ENCODE data around the gene ATP6AP1. TPM values are rescaled to one million over a fixed set of nuclear protein-coding genes. Genes with fewer than 3 reads are reported as not detected.
A peak's percentile ranks its signal among the peaks of the same experiment; 100 is the strongest.

The ATP6AP1 gene
- total RNA-seq, 2 donors from 2014 or later = 49.8 to 51.4 TPM

DNA sequence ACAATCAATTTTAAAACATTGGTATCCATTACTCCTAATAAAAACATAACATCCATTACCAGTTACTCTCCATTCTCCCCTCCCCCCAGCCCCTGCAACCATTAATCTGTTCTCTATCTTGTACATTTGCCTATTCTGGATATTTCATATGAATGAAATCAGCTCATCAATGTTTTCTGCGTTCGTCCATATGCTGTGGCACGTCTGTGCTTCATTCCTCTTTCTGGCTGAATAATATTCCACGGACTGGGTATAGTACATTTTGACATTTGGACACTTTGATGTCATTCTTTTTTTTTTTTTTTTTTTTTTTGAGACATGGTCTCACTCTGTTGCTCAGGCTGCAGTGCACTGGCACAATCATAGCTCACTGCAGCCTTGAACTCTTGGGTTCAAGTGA is 24.6 kb upstream of the ATP6AP1 start:
- Histone ChIP-seq H3K4me1 (peaks cover 20% of the 10 kb centered on the region), H3K36me3 (replicated peaks in 1 of 2; ENCODE audit: insufficient read depth in 1 of 2, low read depth in 2 of 2) (no peaks in the 10 kb centered on the region), H3K27ac (no peak overlapping the region), H3K27me3 (no peaks in the 10 kb centered on the region), H3K4me3 (no peak overlapping the region), H3K9me3 (no peaks in the 10 kb centered on the region)
- DNase-seq = no peak
- no peak for TF ChIP-seq POLR2A (IDR thresholded peaks at IDR 0.05)
- no peak for TF ChIP-seq CTCF (IDR thresholded peaks at IDR 0.05)
- no peak for ATAC-seq
- 78 to 87% methylated on average over 4 of the region's 4 CpGs for WGBS, 2 donors
- intact Hi-C loops (cut with DNase I) = no loop called here

GRCh38 chrX:154404625-154405192 is 23.8 kb upstream of the ATP6AP1 start:
- TF ChIP-seq POLR2A (IDR thresholded peaks at IDR 0.05) (no peak), CTCF (IDR thresholded peaks at IDR 0.05) (no peak)
- H3K4me3 ChIP-seq = no peak overlapping the region
- H3K9me3 ChIP-seq = no peaks in the 10 kb centered on the region
- H3K4me1 ChIP-seq = peaks cover 19% of the 10 kb centered on the region
- no peaks in the 10 kb centered on the region for H3K36me3 ChIP-seq (replicated peaks in 1 of 2; ENCODE audit: insufficient read depth in 1 of 2, low read depth in 2 of 2)
- intact Hi-C loops (cut with DNase I) = no loop called here
- no peaks in the 10 kb centered on the region for H3K27me3 ChIP-seq
- DNase-seq = no peak
- 83 to 90% methylated on average over 3 to 12 of the region's 16 CpGs for WGBS, 2 donors
- H3K27ac ChIP-seq = no peak overlapping the region
- ATAC-seq = no peak

DNA sequence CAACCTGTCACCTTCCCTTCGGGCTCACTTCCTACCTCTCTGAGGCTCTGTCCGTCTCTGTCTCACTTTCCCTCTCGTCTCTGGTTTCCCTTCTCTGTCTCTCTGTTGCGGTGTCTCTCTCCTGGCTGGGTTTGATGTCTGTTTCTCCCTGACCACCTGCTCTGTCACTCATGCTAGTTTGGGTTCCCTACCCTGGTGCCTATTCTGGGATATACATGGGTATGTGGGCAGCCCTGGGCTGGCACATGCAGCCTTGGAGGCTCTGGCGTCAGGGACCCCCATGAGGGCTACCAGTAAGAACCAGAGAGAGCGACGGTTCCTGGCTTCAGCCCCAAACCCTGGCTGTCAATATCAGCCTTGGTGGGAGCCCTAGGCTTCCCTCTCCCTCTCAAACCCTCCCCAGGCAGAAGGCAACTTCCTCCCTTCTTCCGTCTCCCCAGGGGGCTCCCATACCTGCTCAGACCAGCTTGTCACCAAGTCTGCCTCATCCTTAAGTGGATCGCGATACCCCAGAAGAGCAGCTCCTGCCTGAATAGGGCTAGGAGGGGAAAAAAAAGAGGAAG is 19.7 kb upstream of the ATP6AP1 start:
- no peaks in the 10 kb centered on the region for H3K9me3 ChIP-seq
- H3K4me3 ChIP-seq = no peak overlapping the region
- peaks cover 12% of the 10 kb centered on the region for H3K4me1 ChIP-seq
- peak overlapping the region in 2 of 4 donors; percentile 36 to 63 for H3K27ac ChIP-seq
- no peaks in the 10 kb centered on the region for H3K36me3 ChIP-seq (replicated peaks in 1 of 2; ENCODE audit: insufficient read depth in 1 of 2, low read depth in 2 of 2)
- intact Hi-C loops (cut with DNase I) = no loop called here
- DNase-seq (no peak), ATAC-seq (no peak)
- 59 to 84% methylated on average over 5 to 10 of the region's 10 CpGs for WGBS, 2 donors
- TF ChIP-seq POLR2A (IDR thresholded peaks at IDR 0.05) = no peak
- TF ChIP-seq CTCF (IDR thresholded peaks at IDR 0.05) = no peak
- H3K27me3 ChIP-seq = no peaks in the 10 kb centered on the region

- intact Hi-C loops (cut with DNase I) = no loop called here
- no peak for TF ChIP-seq CTCF (IDR thresholded peaks at IDR 0.05)
- peak in 1 of 3 donors; percentile 24 for TF ChIP-seq POLR2A (IDR thresholded peaks at IDR 0.05)
- H3K4me1 ChIP-seq = peaks cover 12% of the 10 kb centered on the region
- 64 to 67% methylated on average over 3 to 6 of the region's 26 CpGs for WGBS, 2 donors
- DNase-seq (peak; percentile 50 to 81 (median 74)), ATAC-seq (peak; percentile 22)
- H3K27ac ChIP-seq = peak within 1 kb of the TSS in 2 of 4 donors; percentile 36 to 63
- H3K36me3 ChIP-seq (replicated peaks in 1 of 2; ENCODE audit: insufficient read depth in 1 of 2, low read depth in 2 of 2) = no peaks in the 10 kb centered on the region
- H3K4me3 ChIP-seq = no peak within 1 kb of the TSS
- no peaks in the 10 kb centered on the region for H3K27me3 ChIP-seq
- H3K9me3 ChIP-seq = no peaks in the 10 kb centered on the region
Observed at GRCh38 chrX:154409222-154409871, 19.1 kb upstream of the ATP6AP1 start, which contains the start of gene DNASE1L1. DNASE1L1 (minus strand) TSS chrX:154409254; CDS start chrX:154405568, 3,686 bp downstream.
